ENCODE data around the gene CNTFR.

The CNTFR gene

GRCh38 chr9:34526026-34526425 lies 63.5 kb downstream of the CNTFR start:
- no peak overlapping the region for H3K4me3 ChIP-seq (ENCODE audit: low read depth, low read length)
- TF ChIP-seq, protein P1, sequence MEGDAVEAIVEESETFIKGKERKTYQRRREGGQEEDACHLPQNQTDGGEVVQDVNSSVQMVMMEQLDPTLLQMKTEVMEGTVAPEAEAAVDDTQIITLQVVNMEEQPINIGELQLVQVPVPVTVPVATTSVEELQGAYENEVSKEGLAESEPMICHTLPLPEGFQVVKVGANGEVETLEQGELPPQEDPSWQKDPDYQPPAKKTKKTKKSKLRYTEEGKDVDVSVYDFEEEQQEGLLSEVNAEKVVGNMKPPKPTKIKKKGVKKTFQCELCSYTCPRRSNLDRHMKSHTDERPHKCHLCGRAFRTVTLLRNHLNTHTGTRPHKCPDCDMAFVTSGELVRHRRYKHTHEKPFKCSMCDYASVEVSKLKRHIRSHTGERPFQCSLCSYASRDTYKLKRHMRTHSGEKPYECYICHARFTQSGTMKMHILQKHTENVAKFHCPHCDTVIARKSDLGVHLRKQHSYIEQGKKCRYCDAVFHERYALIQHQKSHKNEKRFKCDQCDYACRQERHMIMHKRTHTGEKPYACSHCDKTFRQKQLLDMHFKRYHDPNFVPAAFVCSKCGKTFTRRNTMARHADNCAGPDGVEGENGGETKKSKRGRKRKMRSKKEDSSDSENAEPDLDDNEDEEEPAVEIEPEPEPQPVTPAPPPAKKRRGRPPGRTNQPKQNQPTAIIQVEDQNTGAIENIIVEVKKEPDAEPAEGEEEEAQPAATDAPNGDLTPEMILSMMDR (IDR thresholded peaks at IDR 0.05; ENCODE audit: borderline replicate concordance, insufficient read depth, low read depth, low read length) = no peak

GRCh38 chr9:34524349-34524748 lies 65.2 kb downstream of the CNTFR start:
- TF ChIP-seq, protein P1 (IDR thresholded peaks at IDR 0.05; ENCODE audit: borderline replicate concordance, insufficient read depth, low read depth, low read length) = no peak
- no peak overlapping the region for H3K4me3 ChIP-seq (ENCODE audit: low read depth, low read length)

DNA sequence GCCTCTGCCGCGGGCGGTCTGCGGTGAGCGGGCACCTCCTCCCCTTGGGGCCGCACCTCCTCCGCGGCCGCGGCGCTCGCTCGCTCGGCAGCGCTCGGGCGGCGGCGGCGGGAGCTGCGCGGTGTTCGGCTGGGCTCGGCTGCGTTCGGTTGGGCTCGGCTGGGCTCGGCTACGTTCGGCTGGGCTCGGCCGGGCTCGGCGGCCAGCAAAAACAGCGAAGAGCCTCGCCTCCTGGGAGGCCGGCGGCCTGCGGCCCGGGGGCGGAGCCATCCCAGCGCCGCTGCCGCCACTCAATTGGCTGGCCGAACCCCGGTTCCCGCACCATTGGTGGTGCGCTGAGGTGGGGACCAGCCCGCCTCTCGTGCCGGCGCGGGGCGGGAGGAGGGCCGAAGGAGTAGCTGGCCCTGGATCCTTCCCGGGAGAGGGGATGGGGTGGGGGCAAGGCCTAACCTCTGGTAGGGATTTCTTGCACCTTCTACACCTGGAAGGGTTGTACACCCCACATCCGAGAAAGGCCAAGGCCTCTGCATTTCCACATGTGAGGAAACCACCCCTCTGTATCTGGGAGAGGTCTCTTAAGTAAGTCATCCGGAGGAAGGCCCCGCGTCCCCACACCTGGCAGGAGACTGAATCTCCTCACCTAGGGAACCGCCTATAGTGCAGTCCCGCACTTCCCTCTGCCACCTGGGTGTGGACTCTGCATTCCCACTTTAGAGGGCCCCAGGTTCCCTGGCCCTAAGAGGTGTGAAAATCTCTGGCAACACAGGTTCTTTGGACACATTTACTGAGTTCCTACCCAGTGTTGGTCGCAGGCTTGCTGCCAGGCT lies 66.3 kb downstream of the CNTFR start, which contains the start of gene ENHO:
Gene ENHO (minus strand): TSS at position 20 of the 827 bp plus-strand sequence. CDS start 1,295 bp downstream, outside the sequence.
- TF ChIP-seq, protein P1 (IDR thresholded peaks at IDR 0.05; ENCODE audit: borderline replicate concordance, insufficient read depth, low read depth, low read length) = no peak
- no peak within 1 kb of the TSS for H3K4me3 ChIP-seq (ENCODE audit: low read depth, low read length)

DNA sequence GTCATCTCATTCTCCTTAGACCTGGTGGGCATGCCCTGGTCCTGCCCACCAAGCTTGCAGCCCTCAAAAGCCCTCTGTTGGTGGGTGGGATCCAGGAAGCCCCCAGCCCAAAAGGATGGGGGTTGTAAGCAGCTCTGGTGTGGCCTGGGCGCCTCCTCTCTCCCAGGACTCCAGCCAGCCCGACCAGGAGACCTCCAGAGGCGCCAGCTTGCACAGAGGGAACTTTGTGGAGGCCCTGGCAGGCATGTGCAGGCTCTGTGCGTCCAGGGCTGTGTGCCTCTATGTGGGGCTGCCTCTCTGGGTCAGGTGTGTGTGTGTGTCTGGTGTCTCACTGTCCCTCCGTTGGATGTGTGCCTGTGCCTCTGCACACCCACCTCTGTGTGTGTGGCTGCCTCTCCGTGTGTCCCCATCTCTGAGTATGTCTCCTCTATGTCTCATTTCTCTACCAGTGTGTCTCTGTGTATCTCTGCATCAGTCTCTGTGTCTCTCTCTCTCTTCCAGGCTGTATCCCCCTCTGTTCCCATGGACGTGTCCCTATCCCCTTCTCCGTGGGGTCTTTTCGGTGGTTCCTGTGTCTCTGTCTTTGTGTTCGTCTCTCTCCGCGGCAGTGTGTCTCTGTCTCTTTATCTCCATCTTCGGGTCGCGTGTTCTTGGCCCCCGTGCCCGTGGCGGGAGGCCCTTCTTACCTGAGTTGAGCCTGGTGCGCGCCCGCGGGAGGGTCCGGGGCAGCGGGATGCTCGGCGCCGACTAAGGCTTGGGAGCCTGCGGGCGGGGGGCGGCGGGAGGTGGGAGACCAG lies 67.2 kb downstream of the CNTFR start:
- TF ChIP-seq, protein P1 (IDR thresholded peaks at IDR 0.05; ENCODE audit: borderline replicate concordance, insufficient read depth, low read depth, low read length) = no peak
- H3K4me3 ChIP-seq (ENCODE audit: low read depth, low read length) = no peak overlapping the region

GRCh38 chr9:34521406-34522045 lies 68.0 kb downstream of the CNTFR start:
- TF ChIP-seq, protein P1 (IDR thresholded peaks at IDR 0.05; ENCODE audit: borderline replicate concordance, insufficient read depth, low read depth, low read length) = no peak
- H3K4me3 ChIP-seq (ENCODE audit: low read depth, low read length) = no peak overlapping the region

DNA sequence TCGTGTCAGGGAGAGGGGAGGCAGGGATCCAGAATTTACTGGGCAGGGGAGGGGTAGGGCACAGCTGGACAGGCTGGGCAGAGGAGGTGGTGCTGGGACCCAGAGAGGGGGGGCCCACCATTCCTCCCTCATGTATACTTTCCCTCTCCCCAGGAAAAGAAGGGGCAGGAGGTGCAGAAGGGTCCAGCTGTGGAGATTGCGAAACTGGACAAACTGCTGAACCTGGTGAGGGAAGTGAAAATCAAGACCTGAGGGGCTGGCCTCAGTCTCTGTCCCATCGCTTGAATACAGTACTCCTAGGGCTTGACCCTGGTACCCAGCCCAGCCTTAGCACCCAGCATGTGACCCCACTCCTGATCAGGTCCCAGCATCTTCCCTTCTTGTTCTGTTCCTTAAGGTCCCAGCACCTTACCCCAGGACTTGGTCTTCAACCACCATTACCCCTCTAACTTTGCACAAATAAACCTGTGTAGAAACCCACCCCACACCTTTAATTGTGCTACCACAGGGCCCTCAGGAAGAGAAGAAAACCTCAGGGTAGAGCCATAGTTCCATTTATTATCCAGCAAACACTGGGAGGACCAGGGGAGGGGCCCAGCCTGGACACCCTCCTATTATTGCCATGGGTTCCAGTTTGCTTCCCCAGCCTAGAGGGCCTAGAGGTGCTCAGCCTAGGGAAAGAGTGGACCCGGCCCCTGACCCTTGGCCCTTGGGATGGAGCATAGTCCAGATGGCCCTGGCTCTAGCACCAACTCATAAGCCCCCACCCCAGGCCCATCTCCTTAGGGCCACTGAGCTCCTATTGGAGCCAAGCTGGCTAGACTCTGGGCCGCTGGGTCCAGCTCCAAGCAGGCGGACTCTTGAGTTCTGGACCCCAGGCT lies 68.8 kb downstream of the CNTFR start:
- TF ChIP-seq, protein P1 (IDR thresholded peaks at IDR 0.05; ENCODE audit: borderline replicate concordance, insufficient read depth, low read depth, low read length) = no peak
- H3K4me3 ChIP-seq (ENCODE audit: low read depth, low read length) = no peak overlapping the region
